PC-9 (cell line): Measurements from ENCODE around the gene GANC. TPM values are rescaled to one million over a fixed set of nuclear protein-coding genes. Genes with fewer than 3 reads are reported as not detected.

ENCODE experiments used
- BruUV-seq: library from RNA; stranded (reverse); fragments of 400-500 nt; replicated peaks from 2 replicates; lab custom pipeline; 2021; lab: Mats Ljungman, UMichigan
- CTCF ChIA-PET: fragments of 300-600 bp; sonication (Branson Sonifier 250); formaldehyde crosslinking; loops from one replicate; lab custom pipeline; 2022; ENCODE audit warnings: antibody characterized with exemption; lab: Charles Lee
- POLR2A ChIA-PET: fragments of 300-600 bp; sonication (Branson Sonifier 250); formaldehyde crosslinking; loops from one replicate; lab custom pipeline; 2022; ENCODE audit warnings: antibody characterized with exemption; ENCODE audit not compliant: unreplicated experiment; lab: Charles Lee
- DNase-seq, 2 experiments: peaks; one replicate each; pipeline versions ENCODE4 v3.0.0 to v3.0.0-alpha.2; 2015 to 2022; ENCODE audit warnings: mixed read lengths in 1 of 2
- H2AFZ ChIP-seq: fragments of 200-600 bp; sonication (generic); 2 replicates; pipeline ENCODE4 v1.8.1; 2017; ENCODE audit warnings: antibody characterized with exemption
- H3F3A ChIP-seq: fragments of 200-600 bp; sonication (generic); 2 replicates; pipeline ENCODE4 v1.8.1; 2017; ENCODE audit warnings: antibody characterized with exemption, mild to moderate bottlenecking, low read depth; ENCODE audit not compliant: insufficient read depth
- H3K27ac ChIP-seq: fragments of 200-600 bp; sonication (generic); 2 replicates; pipeline ENCODE4 v1.6.1; 2016; ENCODE audit warnings: mixed run types
- H3K27me3 ChIP-seq: fragments of 200-600 bp; sonication (generic); 2 replicates; pipeline ENCODE4 v1.6.1; 2016; ENCODE audit warnings: low read depth, mixed run types; ENCODE audit not compliant: insufficient read depth
- H3K36me3 ChIP-seq: fragments of 200-600 bp; sonication (generic); 2 replicates; pipeline ENCODE4 v1.6.1; 2016; ENCODE audit warnings: low read depth, mixed run types
- H3K4me1 ChIP-seq: fragments of 200-600 bp; sonication (generic); replicated peaks from 2 replicates; pipeline ENCODE4 v1.6.1; 2016; ENCODE audit warnings: mixed run types; ENCODE audit not compliant: insufficient read depth
- H3K4me2 ChIP-seq: fragments of 200-600 bp; sonication (generic); 2 replicates; pipeline ENCODE4 v1.6.1; 2017; ENCODE audit warnings: mixed run types
- H3K4me3 ChIP-seq: fragments of 200-600 bp; sonication (generic); 2 replicates; pipeline ENCODE4 v1.6.1; 2016; ENCODE audit warnings: mixed run types
- H3K79me2 ChIP-seq: fragments of 200-600 bp; sonication (generic); 2 replicates; pipeline ENCODE4 v1.6.1; 2017; ENCODE audit warnings: low read depth, mixed run types
- H3K9me2 ChIP-seq: fragments of 200-600 bp; sonication (generic); 2 replicates; pipeline ENCODE4 v1.8.1; 2017; ENCODE audit warnings: mild to moderate bottlenecking; ENCODE audit not compliant: insufficient read depth
- H3K9me3 ChIP-seq: fragments of 200-600 bp; sonication (generic); 2 replicates; pipeline ENCODE4 v1.8.1; 2016; ENCODE audit warnings: low read depth; ENCODE audit not compliant: insufficient read depth
- H4K20me1 ChIP-seq: fragments of 200-600 bp; sonication (generic); 2 replicates; pipeline ENCODE4 v1.8.1; 2017; ENCODE audit not compliant: insufficient read depth
- CTCF ChIP-seq: fragments of 200-600 bp; sonication (generic); conservative IDR thresholded peaks from 2 replicates; pipeline ENCODE4 v1.6.1; 2017; ENCODE audit warnings: mixed run types, antibody characterized with exemption, mild to moderate bottlenecking, moderate library complexity
- EZH2 ChIP-seq: fragments of 200-600 bp; sonication (generic); IDR thresholded peaks from 2 replicates; pipeline ENCODE4 v1.8.0; 2017; ENCODE audit warnings: antibody characterized with exemption, low read depth
- intact Hi-C: fragments of 100-400 bp; cut with micrococcal nuclease; formaldehyde crosslinking; loops from one replicate; pipeline ENCODE4 v1.10.0; 2022; ENCODE audit not compliant: unreplicated experiment
- total RNA-seq: library from RNA; stranded (reverse); gene quantifications from 2 replicates; pipeline ENCODE4 v1.2.3, GENCODE V29; 2021

Gene GANC
- total RNA-seq, 1 experiment from 2014 or later = 16.3 TPM

DNA sequence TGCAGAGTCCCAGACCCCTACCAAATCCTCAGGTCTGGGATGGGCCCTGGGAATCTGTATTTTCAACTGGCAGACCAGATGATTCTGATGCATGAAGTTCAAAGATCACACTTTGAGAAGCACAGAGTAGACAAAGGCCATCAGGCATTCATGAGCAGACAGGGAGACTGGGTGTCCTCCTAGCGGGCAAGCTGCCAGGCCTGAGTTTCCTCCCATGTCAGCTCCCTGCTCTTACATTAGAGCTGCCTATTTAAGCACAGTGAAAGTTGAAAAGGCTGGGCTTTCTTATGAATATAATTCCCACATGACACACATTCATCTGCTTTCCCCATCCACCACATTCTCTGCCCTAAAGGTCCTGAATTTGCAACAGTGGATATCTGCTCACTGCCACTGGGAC is 100.3 kb downstream of the GANC start:
- Histone ChIP-seq H3K27ac (no peak overlapping the region), H3K4me1 (no peaks in the 10 kb centered on the region), H3K4me2 (no peak overlapping the region), H3K36me3 (no peaks in the 10 kb centered on the region), H3K9me2 (no peaks in the 10 kb centered on the region), H3F3A (no peaks in the 10 kb centered on the region), H2AFZ (no peak overlapping the region), H4K20me1 (no peaks in the 10 kb centered on the region), H3K4me3 (no peak overlapping the region), H3K79me2 (no peaks in the 10 kb centered on the region), H3K27me3 (no peaks in the 10 kb centered on the region), H3K9me3 (peaks cover 3% of the 10 kb centered on the region; the same call in 1 of the 2 replicates)
- no peak for TF ChIP-seq EZH2
- TF ChIP-seq CTCF = no peak
- intact Hi-C loops = no loop called here
- ChIA-PET POLR2A (no interaction called here), CTCF (no interaction called here)
- DNase-seq = no peak
- no TSS peak for BruUV-seq

- Histone ChIP-seq H3K27ac (no peak overlapping the region), H3K4me3 (no peak overlapping the region), H3F3A (no peaks in the 10 kb centered on the region), H4K20me1 (no peaks in the 10 kb centered on the region), H3K79me2 (no peaks in the 10 kb centered on the region), H3K36me3 (no peaks in the 10 kb centered on the region), H3K27me3 (no peaks in the 10 kb centered on the region), H3K9me3 (peaks cover 3% of the 10 kb centered on the region; the same call in 1 of the 2 replicates), H3K4me2 (no peak overlapping the region), H3K4me1 (no peaks in the 10 kb centered on the region), H3K9me2 (no peaks in the 10 kb centered on the region), H2AFZ (no peak overlapping the region)
- no peak for DNase-seq
- POLR2A ChIA-PET = no interaction called here
- intact Hi-C loops = no loop called here
- CTCF ChIA-PET = no interaction called here
- BruUV-seq = no TSS peak
- no peak for TF ChIP-seq CTCF
Observed at GRCh38 chr15:42373936-42374335, 100.9 kb downstream of the GANC start.

DNA sequence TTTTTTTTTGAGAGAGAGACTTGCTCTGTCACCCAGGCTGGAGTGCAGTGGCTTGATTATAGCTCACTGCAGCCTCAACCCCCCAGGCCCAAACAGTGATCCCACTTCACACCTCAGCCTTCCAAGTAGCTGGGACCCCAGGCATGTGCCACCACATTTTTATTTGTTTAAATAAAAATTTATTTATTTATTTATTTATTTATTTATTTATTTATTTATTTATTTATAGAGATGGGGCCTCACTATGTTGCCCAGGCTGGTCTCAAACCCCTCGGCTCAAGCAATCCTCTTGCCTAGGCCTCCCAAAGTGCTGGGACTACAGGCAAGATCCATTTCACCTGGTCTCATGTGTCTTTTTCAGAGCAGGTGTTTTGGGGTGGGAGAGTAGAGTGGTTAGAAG is 101.8 kb downstream of the GANC start:
- Histone ChIP-seq H4K20me1 (no peaks in the 10 kb centered on the region), H3K9me2 (no peaks in the 10 kb centered on the region), H3K79me2 (no peaks in the 10 kb centered on the region), H3K9me3 (peaks cover 3% of the 10 kb centered on the region; the same call in 1 of the 2 replicates), H3K27me3 (no peaks in the 10 kb centered on the region), H3K36me3 (no peaks in the 10 kb centered on the region), H3K4me3 (no peak overlapping the region), H2AFZ (no peak overlapping the region), H3K4me2 (no peak overlapping the region), H3F3A (no peaks in the 10 kb centered on the region), H3K4me1 (no peaks in the 10 kb centered on the region), H3K27ac (no peak overlapping the region)
- TF ChIP-seq CTCF = no peak
- no peak for TF ChIP-seq EZH2
- DNase-seq = no peak
- BruUV-seq = no TSS peak
- intact Hi-C loops = no loop called here
- ChIA-PET CTCF (interaction anchor here (0.6 kb wide), 1 partner anchor 105 kb away, joined by 6 read pairs; no protein-coding TSS in a partner anchor), POLR2A (no interaction called here)
